GM12874 (cell line): Measurements from ENCODE around the gene BAZ1A.

Experiments used
- CTCF ChIP-seq: IDR thresholded peaks from 2 replicates; pipeline ENCODE4 v1.5.1; 2011; ENCODE audit warnings: low read depth, mild to moderate bottlenecking, control low read depth, low read length, moderate library complexity; ENCODE audit not compliant: insufficient read depth

BAZ1A gene

DNA sequence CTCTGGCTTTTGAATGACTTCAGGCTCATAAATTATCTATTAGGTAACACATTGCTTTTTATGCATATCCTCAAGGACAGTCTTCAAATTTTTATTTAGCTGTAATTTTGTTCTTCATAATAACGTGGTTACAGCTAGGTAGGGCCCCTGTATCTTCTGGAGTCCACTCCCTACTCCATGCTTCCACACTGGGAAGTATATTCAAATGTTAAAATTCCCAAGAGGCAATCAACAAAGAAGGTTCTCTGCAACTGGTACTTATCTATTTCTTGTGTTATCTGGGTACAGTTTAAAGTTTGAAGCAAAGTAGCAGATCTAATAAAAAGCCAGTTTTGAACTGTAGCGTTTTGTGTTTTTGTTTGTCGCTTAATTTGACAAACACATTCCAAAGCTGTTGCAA lies 20.1 kb upstream of the BAZ1A start:
- no peak for TF ChIP-seq CTCF

DNA sequence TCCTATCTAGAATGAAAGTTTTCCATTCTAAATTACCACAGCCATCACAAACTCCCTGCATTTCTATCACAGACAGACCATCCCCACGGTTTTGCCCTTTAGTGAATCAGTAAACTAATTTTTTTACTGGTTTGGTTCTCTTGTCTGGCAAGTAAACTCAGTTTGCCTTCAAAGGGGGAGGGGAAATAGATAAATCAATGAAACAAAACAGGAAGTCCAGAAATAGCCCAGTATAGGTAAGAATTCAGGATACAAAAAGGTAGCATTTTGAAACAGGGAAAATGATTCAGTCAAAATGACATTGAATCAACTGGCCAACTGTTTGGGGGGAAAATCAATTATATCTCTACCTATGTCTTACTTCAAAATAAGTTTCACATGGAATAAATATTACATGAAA lies 15.8 kb upstream of the BAZ1A start:
- TF ChIP-seq CTCF = no peak

GRCh38 chr14:34888186-34888585 lies 13.0 kb upstream of the BAZ1A start:
- TF ChIP-seq CTCF = no peak

- TF ChIP-seq CTCF = no peak
Observed at GRCh38 chr14:34883954-34884353, 8.8 kb upstream of the BAZ1A start.

GRCh38 chr14:34874386-34875030 lies 652 bp downstream of the BAZ1A start:
- peak; percentile 2; the same call in 1 of the 2 replicates for TF ChIP-seq CTCF

DNA sequence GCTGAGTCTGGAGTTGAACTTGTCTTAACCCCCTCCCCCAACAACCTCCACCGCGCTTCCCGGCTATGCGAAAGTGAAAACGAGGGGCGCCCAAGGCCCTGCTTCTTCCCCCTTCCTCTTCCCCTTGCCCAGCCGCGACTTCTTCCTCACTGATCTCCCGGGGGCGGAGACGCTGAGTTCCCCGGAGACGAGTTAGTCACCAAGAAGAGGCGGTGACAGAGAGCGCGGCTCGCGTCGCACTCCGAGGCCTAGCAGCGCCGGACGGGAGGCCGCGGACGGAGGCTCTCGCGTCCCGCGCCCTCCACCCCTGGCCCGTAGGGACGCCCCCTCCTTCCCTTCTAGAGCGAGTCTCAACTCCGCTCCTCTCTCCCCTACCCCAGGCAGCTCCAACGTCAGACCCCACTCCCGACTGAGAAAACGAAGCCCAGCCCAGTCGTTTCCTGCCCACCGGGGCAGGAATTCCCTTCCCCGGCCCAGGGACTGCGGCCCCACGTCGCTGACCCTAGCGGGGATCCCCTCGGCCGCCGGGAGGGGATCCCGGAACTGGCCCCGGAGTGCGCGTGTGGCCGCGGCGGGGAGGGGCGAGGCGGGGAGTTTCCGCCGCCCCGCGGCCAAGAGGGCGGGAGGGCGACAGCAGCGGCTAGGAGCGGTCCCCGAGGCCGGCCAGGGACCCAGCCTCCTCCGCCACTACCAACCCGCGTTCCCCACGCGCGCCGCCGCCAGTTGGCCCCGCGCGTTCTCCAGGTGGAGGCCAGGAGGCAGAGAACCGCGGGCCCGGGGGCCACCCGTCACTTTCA lies 1.4 kb downstream of the BAZ1A start:
- TF ChIP-seq CTCF = no peak

GRCh38 chr14:34872822-34873588 lies 2.2 kb downstream of the BAZ1A start:
- no peak for TF ChIP-seq CTCF
